Activated effector memory CD4-positive, alpha-beta T cell treated with anti-CD3 and anti-CD28 coated beads, Interleukin-2, amount 50 U/mL, for 16 hours (primary cell): ENCODE measurements around the gene AKAP6.

Experiments
- DNase-seq: peaks from one replicate; pipeline ENCODE4 v3.0.0-alpha.2; 2020

Gene AKAP6

GRCh38 chr14:32722631-32723183 is 393.6 kb downstream of the AKAP6 start:
- no peak for DNase-seq

DNA sequence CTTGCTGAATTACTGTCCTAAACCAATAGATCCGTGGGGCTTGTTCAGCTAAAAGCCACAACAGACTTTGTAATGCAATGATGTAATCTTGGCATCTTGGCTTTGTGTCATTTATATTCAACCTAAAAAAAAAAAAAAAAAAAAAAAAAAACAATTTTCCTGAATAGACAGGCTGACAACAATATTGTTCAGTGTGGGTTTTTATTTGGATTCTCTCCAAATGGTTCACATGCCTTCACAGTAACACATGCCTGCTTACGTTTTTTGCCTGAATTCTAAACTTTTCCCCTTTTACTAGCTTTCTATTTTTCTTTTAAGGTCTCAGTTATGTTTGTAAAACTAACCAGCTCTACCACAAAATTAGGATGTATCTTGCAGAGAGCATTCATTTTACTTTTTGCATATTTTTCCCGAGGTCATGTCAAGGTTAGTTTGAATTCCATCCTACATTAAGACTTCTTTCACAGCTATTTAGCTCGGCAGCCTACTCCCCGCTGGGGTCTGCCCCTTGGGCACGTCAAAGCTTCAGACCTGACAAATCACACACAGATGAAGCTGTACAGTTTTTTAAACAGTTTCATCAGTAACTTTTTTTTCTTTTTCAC is 395.9 kb downstream of the AKAP6 start:
- no peak for DNase-seq

DNA sequence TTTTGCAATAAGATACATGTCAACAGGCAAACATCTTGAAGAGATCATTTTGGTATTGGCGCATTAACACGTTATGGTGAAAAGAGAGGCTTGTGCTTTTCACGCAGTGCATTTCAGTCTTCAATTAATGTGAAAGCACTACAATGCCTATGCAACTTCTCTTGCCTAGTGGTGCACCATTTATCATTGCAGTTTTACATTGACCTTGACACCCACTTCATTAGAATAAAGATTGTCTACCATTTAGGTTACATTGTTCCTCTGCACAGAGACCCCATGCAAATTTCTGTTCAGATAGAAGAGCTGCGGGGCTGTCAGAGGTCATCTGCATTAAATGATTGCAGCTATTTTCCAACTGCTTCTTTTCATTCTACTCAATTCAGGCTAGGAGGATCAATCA is 397.4 kb downstream of the AKAP6 start:
- no peak for DNase-seq

DNA sequence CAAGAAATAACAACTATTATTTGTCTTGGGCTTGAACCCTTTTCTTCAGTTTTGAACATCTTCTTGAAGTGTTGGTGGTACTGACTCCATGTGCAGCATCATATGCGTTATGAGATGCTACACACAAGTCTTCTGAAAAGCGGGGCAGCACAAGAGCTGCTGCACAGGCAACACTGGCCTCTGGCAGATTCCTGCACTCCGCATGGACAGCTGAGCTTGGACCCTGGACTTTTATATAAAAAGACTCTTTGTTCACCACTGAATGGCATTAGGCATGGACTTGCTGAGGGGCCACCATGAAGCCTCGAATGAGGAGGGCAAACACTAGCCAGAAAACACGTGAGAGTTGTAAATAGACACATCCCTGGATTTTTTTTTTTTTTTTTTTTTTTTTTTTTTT is 398.7 kb downstream of the AKAP6 start:
- DNase-seq, result no peak

GRCh38 chr14:32728526-32728925 is 399.4 kb downstream of the AKAP6 start:
- DNase-seq, result no peak

GRCh38 chr14:32728976-32729375 is 399.9 kb downstream of the AKAP6 start:
- no peak for DNase-seq

- DNase-seq, result no peak
Observed at GRCh38 chr14:32731249-32731648, 402.2 kb downstream of the AKAP6 start.

- DNase-seq, result no peak
Observed at GRCh38 chr14:32733015-32733414, 403.9 kb downstream of the AKAP6 start.

DNA sequence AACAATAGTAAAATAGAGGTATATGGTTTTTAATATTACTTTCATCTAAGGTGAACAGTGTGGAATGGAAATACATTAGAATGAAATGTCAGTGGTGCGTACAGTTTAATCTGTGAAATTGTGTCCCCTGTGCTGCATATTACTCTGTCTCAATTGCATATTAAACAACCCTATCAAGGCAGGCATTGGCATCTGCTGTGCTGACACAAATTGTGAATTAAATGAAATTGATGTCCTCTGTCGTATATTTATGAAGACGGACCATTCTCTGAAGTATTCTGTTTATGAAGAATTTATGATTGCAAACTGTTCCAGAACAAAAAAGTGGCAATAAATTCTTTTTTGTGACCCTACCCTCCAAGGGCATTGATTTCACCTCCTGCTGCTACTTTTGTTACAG is 405.2 kb downstream of the AKAP6 start:
- DNase-seq, result no peak

- DNase-seq, result no peak
Observed at GRCh38 chr14:32737621-32738020, 408.5 kb downstream of the AKAP6 start.

- DNase-seq, result no peak
Observed at GRCh38 chr14:32738206-32738871, 409.2 kb downstream of the AKAP6 start.

GRCh38 chr14:32744811-32745445 is 415.8 kb downstream of the AKAP6 start:
- DNase-seq, result no peak

DNA sequence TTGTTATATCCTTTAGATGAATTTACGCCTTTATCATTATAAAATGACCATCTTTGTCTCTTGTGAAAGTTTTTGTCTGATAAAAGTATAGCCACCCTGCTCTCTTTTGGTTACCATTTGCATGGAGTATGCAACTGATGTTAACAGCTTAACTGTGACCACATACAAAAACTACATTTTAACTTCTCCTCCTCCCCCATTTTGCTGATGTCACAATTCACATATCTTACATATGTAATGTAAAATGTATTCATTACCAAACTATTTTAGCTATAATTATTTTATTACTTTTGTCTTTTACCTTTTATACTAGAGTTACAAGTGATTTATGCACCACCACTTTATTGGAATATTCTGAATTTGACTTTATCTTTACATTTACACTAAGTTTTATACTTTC is 425.1 kb downstream of the AKAP6 start:
- no peak for DNase-seq

GRCh38 chr14:32756173-32756572 is 427.1 kb downstream of the AKAP6 start:
- no peak for DNase-seq

- DNase-seq, result no peak
Observed at GRCh38 chr14:32756775-32757174, 427.7 kb downstream of the AKAP6 start.

- DNase-seq, result no peak
Observed at GRCh38 chr14:32757568-32757967, 428.5 kb downstream of the AKAP6 start.

DNA sequence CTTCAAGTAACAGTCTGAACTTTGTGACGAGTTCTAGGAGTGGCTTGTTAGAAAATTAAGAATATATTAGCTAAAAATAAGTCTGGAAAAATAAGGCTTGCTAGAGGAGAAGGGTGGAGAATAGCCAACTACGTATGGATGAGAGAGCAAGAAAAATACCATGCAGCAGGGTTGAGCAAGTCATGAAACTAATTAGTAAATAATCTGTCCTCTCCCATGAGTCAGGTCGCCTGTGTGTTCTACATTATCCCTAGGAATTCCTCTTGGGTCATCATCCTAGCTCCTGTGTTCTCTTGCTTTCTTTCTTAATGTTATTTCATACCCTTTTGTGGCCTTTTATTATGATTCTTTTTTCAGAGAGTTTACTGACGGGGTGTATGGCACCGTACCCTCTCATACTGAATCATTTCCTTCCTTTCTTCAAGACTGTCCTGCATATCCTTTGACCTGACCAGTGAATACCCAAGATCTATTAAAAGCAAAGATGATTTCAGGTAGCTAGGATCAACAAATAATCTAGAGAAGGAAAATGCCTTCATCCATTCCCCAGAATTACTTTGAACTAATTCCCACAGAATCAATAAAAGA is 432.4 kb downstream of the AKAP6 start:
- no peak for DNase-seq

DNA sequence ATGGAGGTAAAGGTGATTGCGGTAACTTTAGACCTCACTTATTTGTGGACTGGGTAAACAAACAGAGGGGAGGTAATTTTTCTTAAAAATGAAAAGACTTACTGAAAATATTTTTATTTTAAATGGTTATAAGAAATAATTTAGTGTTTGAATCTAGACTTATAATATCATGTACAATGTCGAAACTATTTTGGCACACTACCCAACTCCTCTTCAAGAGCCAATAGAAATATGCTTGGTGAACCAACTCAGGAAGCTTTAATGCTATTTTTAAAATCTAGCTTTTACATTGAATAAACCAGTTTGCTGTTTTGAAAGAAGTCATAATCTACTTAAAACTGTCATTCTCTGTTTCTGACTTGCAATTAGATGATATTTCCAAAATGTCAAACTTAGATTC is 433.8 kb downstream of the AKAP6 start:
- DNase-seq, result no peak

GRCh38 chr14:32763673-32764072 is 434.6 kb downstream of the AKAP6 start:
- no peak for DNase-seq

DNA sequence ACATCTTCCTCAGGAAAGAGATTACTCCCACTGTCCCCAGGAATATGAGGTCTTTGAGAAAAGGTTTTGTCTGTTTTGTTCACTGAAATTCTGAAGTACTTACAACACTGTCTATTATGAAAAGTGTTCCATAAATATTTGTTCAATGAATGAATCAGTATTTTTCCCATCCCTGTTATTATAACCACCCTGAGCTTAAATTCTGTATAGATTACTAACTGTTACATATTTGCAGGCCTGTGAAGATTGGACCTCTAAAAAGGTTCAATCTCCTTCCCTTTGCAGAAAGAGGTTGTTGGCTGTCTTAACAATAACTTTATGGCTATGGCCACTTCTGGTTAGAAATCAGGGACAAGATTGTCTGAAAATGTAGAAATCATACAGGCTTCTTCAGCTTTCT is 435.0 kb downstream of the AKAP6 start:
- DNase-seq, result no peak

GRCh38 chr14:32770422-32770821 is 441.3 kb downstream of the AKAP6 start:
- DNase-seq, result no peak

DNA sequence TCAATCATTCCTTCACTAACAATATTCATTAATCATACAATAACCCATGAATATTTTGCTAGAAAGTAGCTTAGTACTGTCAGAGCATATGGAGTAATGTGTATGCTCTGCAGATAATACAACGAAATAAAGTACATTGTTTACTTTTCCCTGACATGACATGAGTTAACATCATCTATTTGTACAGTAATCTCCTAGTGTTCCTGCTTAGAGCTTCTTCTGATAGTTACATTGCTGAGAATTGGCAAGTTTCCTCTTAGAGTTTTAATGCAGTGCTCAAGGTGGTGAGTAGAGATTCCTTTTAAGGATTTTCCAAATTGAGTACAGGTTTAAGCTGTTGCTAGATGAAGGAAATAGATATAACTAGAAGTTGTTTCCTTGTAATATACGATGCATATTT is 445.1 kb downstream of the AKAP6 start:
- DNase-seq, result no peak

GRCh38 chr14:32779840-32780239 is 450.7 kb downstream of the AKAP6 start:
- DNase-seq, result no peak

GRCh38 chr14:32784405-32784804 is 455.3 kb downstream of the AKAP6 start:
- DNase-seq, result no peak
